Activated CD4-positive, alpha-beta memory T cell treated with anti-CD3 and anti-CD28 coated beads for 36 hours (primary cell): Measurements from ENCODE around the gene PDGFRB. TPM values are rescaled to one million over a fixed set of nuclear protein-coding genes. Genes with fewer than 3 reads are reported as not detected.
A peak's percentile ranks its signal among the peaks of the same experiment; 100 is the strongest.

Experiments
- CTCF ChIA-PET: fragments of 350-600 bp; sonication (Branson Sonifier 250); formaldehyde crosslinking; loops from one replicate; lab custom pipeline; 2021; ENCODE audit warnings: antibody characterized with exemption, inconsistent platforms; lab: Charles Lee
- POLR2A ChIA-PET: fragments of 350-600 bp; sonication (Branson Sonifier 250); formaldehyde crosslinking; loops from one replicate; lab custom pipeline; 2021; ENCODE audit warnings: antibody characterized with exemption; lab: Charles Lee
- DNase-seq: peaks from one replicate; pipeline ENCODE4 v3.0.0-alpha.2; 2020
- H3K27ac Mint-ChIP-seq: one replicate; pipeline ENCODE4 v1.8.0; 2021; ENCODE audit warnings: mixed read lengths
- H3K27me3 Mint-ChIP-seq: one replicate; pipeline ENCODE4 v1.8.0; 2021; ENCODE audit warnings: mixed read lengths
- H3K36me3 Mint-ChIP-seq: one replicate; pipeline ENCODE4 v1.8.0; 2021; ENCODE audit warnings: mixed read lengths
- H3K4me1 Mint-ChIP-seq: one replicate; pipeline ENCODE4 v1.8.0; 2021; ENCODE audit warnings: low read depth, mixed read lengths
- H3K4me3 Mint-ChIP-seq: one replicate; pipeline ENCODE4 v1.8.0; 2021; ENCODE audit warnings: mild to moderate bottlenecking, mixed read lengths
- H3K9me3 Mint-ChIP-seq: one replicate; pipeline ENCODE4 v1.8.0; 2021; ENCODE audit warnings: mixed read lengths
- intact Hi-C: fragments of 100-400 bp; cut with micrococcal nuclease; formaldehyde crosslinking; loops from one replicate; pipeline ENCODE4 v1.15.1; 2023
- total RNA-seq, 2 experiments: library from RNA; stranded (reverse); gene quantifications; one replicate each; pipeline ENCODE4 v1.2.3, GENCODE V29; 2021

The PDGFRB gene
- total RNA-seq, 2 experiments from 2014 or later = 0.21 to 0.34 TPM

DNA sequence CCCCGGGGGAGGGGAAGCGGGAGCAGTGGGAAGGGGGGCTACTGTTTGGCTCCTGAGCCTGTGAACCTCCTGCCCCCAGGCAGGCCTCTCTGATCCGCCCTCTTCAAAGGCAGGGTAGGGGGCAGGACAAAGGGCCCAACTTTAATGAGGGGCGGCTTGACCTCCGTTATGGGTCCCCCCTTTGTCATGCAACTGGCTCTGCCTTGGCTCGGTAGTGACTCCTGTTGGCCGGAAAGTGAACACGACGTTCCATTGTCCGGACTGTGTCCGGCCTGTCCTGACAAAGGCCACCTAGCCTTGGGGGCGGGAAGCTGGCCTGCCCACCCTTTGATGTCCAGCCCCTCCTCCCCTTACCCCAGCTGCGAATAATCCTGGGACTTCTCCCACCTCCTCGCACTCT is 12.3 kb upstream of the PDGFRB start:
- no peaks in the 10 kb centered on the region for H3K36me3 Mint-ChIP-seq
- intact Hi-C loops = no loop called here
- peaks cover 3% of the 10 kb centered on the region for H3K4me1 Mint-ChIP-seq
- H3K27ac Mint-ChIP-seq = no peak overlapping the region
- CTCF ChIA-PET = no interaction called here
- peaks cover 38% of the 10 kb centered on the region for H3K27me3 Mint-ChIP-seq
- H3K4me3 Mint-ChIP-seq = no peak overlapping the region
- POLR2A ChIA-PET = no interaction called here
- no peaks in the 10 kb centered on the region for H3K9me3 Mint-ChIP-seq
- DNase-seq = no peak

DNA sequence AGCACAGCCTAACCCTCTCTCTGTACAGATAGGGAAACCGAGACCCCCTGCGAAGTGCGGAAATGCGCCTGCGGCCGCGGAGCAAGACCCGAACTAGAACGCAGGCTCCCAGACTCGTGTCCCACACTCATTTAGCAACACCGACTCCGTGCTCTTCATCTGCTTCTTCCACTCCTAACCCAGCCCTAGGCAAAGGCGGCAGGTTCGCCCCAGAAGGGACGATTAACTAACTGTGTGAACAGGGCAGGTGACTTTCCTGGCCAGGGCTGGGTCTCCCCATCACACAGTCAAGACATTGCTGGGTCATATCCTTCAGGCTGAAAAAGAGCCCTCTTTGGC is 11.8 kb upstream of the PDGFRB start:
- ChIA-PET CTCF (no interaction called here), POLR2A (no interaction called here)
- intact Hi-C loops = no loop called here
- DNase-seq = no peak
- H3K4me1 Mint-ChIP-seq = peaks cover 3% of the 10 kb centered on the region
- H3K27ac Mint-ChIP-seq = no peak overlapping the region
- no peaks in the 10 kb centered on the region for H3K36me3 Mint-ChIP-seq
- H3K27me3 Mint-ChIP-seq = peaks cover 38% of the 10 kb centered on the region
- no peaks in the 10 kb centered on the region for H3K9me3 Mint-ChIP-seq
- no peak overlapping the region for H3K4me3 Mint-ChIP-seq

DNA sequence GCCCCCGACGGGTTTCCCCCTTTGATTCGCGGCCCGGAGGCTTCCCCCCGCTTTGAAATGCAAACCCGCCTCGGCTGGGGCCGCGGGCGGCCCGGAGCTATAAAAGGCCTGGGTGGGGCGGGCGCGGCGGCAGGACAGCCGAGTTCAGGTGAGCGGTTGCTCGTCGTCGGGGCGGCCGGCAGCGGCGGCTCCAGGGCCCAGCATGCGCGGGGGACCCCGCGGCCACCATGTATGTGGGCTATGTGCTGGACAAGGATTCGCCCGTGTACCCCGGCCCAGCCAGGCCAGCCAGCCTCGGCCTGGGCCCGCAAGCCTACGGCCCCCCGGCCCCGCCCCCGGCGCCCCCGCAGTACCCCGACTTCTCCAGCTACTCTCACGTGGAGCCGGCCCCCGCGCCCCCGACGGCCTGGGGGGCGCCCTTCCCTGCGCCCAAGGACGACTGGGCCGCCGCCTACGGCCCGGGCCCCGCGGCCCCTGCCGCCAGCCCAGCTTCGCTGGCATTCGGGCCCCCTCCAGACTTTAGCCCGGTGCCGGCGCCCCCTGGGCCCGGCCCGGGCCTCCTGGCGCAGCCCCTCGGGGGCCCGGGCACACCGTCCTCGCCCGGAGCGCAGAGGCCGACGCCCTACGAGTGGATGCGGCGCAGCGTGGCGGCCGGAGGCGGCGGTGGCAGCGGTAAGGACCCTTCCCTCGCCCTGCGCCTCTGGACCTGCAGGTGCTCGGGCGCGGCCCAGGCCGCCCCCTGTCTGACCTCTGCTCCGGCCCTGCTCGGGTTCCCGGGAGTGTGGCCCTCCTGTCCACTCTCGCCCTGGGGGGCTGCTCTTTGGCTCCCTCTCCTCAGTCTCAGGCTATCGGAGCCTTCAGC is 11.2 kb upstream of the PDGFRB start, which contains the start of gene CDX1:
Gene CDX1 (plus strand): TSS at position 129 of the 862 bp plus-strand sequence. CDS start 99 bp downstream, at position 228.
- Mint-ChIP-seq H3K27me3 (peaks cover 34% of the 10 kb centered on the region), H3K4me1 (peaks cover 3% of the 10 kb centered on the region), H3K36me3 (no peaks in the 10 kb centered on the region), H3K4me3 (no peak within 1 kb of the TSS), H3K9me3 (no peaks in the 10 kb centered on the region), H3K27ac (no peak within 1 kb of the TSS)
- ChIA-PET CTCF (interaction anchor here (1.0 kb wide), 1 partner anchor 185 kb away, joined by 3 read pairs; no protein-coding TSS in a partner anchor), POLR2A (no interaction called here)
- DNase-seq = no peak
- intact Hi-C loops = no loop called here

DNA sequence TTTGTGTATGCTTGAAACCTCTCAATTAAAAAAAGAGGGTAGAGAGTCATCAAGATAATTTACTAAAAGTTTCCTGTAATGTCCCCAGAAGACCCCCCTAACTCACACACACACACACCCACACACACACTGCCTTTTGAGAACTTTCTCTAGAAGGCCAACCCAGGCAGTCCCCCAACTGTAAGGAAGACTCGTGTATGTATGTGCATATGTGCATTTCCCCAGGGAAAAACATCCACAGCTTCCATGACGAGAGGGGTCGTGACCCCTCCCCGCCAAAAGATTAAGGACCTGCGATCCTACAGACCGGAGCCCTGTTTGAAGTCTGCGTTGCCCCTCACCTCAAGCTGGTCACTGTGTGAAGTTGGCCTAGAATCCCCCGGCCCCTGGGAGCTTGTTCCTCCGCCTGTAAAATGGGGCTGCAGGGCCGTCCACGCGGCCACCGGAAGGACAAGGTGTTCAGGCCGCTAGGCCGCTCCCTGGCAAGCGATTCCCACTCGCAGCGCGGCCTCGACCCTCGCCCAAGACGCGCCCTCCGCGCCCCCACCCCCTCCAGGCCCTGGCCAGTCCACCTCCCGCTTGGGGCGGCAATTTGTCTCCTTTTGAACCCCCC is 10.5 kb upstream of the PDGFRB start:
- intact Hi-C loops = no loop called here
- Mint-ChIP-seq H3K36me3 (no peaks in the 10 kb centered on the region), H3K9me3 (no peaks in the 10 kb centered on the region), H3K27me3 (peaks cover 33% of the 10 kb centered on the region), H3K4me1 (peaks cover 3% of the 10 kb centered on the region), H3K4me3 (no peak overlapping the region), H3K27ac (no peak overlapping the region)
- POLR2A ChIA-PET = no interaction called here
- CTCF ChIA-PET = interaction anchor here (1.0 kb wide), 1 partner anchor 186 kb away, joined by 3 read pairs; no protein-coding TSS in a partner anchor
- no peak for DNase-seq

DNA sequence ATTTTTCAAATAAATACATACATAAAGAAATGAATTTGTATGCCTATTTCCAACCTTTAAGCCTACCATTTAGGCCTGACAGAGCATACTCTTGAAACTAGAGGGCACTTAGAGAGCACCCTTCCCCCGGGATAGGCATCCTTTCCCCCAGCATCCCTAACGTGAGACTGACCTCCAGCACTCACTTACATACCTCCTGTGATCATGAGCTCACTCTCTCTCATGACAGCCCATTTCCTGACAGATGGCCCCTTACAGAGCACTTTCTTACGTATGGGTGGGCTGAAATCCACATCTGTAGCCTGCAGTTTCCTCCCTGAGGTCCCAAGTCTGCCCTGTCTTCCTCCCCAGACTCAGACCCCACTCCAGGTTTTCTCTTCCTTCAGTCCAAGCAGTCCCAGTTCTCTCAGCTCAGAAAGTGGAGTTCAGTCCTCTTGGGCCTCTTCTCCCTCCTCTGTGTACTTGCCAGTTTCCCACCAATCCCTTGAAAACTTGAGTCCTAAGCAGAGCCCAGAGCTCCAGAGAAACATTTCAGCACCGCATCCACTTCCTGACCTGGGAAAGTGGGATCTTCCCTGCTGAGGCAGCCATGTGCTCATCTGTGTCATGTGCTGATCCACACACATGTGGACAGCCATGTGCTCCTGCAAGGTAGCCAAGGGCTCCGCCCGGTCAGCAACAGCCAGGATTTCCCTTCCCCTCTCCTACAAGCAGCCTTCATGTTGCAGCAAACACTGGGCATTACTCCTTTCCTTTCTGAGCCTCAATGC is 8.8 kb upstream of the PDGFRB start:
- Mint-ChIP-seq H3K4me3 (no peak overlapping the region), H3K27ac (no peak overlapping the region), H3K36me3 (no peaks in the 10 kb centered on the region), H3K27me3 (peaks cover 29% of the 10 kb centered on the region), H3K9me3 (no peaks in the 10 kb centered on the region), H3K4me1 (peaks cover 3% of the 10 kb centered on the region)
- POLR2A ChIA-PET = no interaction called here
- intact Hi-C loops = no loop called here
- CTCF ChIA-PET = no interaction called here
- DNase-seq = no peak

DNA sequence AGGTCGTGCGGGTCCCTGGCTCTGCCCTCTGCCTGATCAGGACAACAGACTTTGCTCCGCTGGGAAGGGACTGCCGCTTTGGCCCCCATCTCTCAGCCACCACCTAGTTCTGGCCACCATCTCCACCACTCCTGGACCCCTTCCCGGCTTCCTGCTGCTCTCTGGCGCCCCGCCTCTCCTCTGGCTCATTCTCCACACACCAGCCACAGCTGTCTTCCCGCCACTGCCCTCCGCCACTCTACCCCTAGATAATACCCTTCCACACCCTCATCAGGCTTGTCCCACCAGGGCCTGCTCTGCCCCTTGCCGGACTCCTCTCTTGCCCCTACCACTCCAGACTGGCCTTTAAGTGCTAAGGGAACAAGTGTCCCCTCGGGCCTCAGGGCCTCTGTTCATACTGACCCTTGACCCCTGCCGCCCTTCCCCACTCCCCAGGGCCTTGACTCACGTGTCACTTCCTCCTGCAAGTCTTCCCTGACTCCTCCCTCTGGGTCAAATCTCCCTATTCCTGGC is 8.0 kb upstream of the PDGFRB start:
- Mint-ChIP-seq H3K27ac (no peak overlapping the region), H3K27me3 (peaks cover 24% of the 10 kb centered on the region)

DNA sequence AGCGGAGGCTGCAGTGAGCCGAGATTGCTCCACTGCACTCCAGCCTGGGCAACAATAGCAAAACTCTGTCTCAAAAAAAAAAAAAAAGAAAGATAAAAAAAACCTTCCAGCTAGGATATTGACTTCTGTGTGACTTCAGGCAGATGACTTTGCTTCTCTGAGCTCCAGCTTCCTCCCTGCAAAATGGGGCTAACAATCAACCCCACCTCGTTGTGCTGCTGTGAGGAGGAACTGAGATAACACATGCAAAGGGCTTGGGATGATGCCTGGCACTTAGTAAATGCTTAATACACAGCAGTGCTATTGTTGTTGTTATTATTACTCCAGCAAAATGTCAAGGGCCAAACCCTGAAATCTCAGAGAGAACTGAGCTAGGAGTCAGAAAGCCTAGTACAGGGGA is 7.4 kb upstream of the PDGFRB start:
- Mint-ChIP-seq H3K27ac (no peak overlapping the region), H3K4me1 (peaks cover 3% of the 10 kb centered on the region), H3K36me3 (no peaks in the 10 kb centered on the region), H3K4me3 (no peak overlapping the region), H3K9me3 (no peaks in the 10 kb centered on the region), H3K27me3 (peaks cover 18% of the 10 kb centered on the region)
- POLR2A ChIA-PET = no interaction called here
- DNase-seq = no peak
- CTCF ChIA-PET = interaction anchor here (0.6 to 2.2 kb wide), 9 partner anchors 8 to 271 kb away, joined by 3 to 18 read pairs (median 4); no protein-coding TSS in a partner anchor
- intact Hi-C loops = no loop called here

More for the DNA sequence above, 8.0 kb upstream of the PDGFRB start:
- POLR2A ChIA-PET = no interaction called here
- Mint-ChIP-seq H3K4me3 (no peak overlapping the region), H3K4me1 (peaks cover 3% of the 10 kb centered on the region), H3K36me3 (no peaks in the 10 kb centered on the region), H3K9me3 (no peaks in the 10 kb centered on the region)
- DNase-seq = no peak
- intact Hi-C loops = no loop called here
- CTCF ChIA-PET = interaction anchor here (0.6 to 2.2 kb wide), 5 partner anchors 8 to 99 kb away, joined by 3 to 18 read pairs (median 4); no protein-coding TSS in a partner anchor

DNA sequence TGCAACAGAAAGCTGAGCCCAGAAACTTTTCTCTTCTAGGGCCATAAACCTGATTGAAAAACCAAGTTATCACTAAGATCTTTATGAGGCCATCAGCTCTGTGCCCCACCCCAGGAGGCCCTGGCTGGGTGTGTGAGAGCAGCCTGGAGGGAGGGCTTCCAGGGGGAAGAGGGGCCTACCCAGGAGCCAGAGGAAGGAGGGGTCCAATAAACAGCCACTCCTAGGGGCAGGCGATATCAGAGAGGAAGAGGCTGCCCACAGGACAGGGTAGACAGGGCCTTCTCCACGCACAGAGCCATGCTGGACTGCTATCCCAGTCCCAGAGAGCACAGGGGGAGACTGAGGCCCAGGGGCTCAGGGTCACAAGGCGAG is 6.5 kb upstream of the PDGFRB start:
- POLR2A ChIA-PET = no interaction called here
- no peaks in the 10 kb centered on the region for H3K9me3 Mint-ChIP-seq

DNA sequence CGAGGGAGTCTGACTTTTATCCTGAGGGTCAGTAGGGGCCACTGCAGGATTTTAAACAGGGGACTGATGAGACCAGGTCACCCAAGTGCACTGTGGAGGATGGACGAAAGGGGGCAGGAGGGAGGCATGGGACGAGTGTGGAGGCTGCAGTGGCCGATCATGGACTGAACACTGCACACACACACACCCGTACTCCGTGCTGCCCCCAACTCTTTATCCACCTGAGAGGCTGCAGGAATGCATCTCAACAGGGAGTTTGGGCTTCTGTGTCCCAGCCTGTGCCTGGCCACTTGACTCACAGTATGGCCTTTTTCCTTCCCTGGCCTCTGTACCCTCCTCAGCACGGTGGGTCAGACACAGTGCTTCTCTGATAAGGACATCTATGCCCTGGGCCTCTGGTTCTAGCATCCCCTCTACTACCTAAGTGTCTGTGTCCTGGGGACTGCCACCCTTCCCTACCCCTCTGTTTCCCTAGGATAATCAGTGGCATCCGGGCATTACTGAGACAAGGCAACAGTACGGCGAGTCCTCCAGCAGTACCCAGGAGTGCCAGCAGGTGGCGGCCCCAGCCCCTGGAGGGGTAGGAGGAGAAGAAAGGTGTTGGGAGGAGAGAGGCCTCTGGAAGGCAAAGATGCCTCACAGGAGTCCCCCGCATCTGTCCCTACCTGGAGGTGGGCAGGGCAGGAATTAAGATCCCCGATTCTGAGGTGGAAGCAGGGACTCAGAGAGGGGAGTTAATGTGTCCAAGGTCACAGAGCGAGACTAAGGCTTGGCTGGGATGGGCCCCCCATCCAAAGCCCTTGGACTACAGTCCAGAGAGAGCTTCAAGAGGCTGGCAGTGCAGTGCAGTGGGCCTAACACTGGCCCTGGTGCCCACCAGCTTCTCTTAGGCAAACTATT is 5.8 kb upstream of the PDGFRB start:
- Mint-ChIP-seq H3K9me3 (no peaks in the 10 kb centered on the region), H3K27me3 (peaks cover 20% of the 10 kb centered on the region), H3K4me3 (no peak overlapping the region), H3K36me3 (no peaks in the 10 kb centered on the region), H3K27ac (no peak overlapping the region), H3K4me1 (no peaks in the 10 kb centered on the region)
- intact Hi-C loops = loop anchor here (1.0 kb wide), 3 partner anchors 57 to 275 kb away; no protein-coding TSS in a partner anchor
- peak; percentile 84 for DNase-seq
- ChIA-PET POLR2A (no interaction called here), CTCF (interaction anchor here (0.8 to 2.2 kb wide), 8 partner anchors 11 to 273 kb away, joined by 3 to 18 read pairs (median 4); no protein-coding TSS in a partner anchor)

More for the DNA sequence above, 6.5 kb upstream of the PDGFRB start:
- DNase-seq = no peak
- Mint-ChIP-seq H3K36me3 (no peaks in the 10 kb centered on the region), H3K27me3 (peaks cover 17% of the 10 kb centered on the region), H3K27ac (no peak overlapping the region), H3K4me1 (no peaks in the 10 kb centered on the region), H3K4me3 (no peak overlapping the region)
- CTCF ChIA-PET = interaction anchor here (0.8 to 2.2 kb wide), 7 partner anchors 9 to 272 kb away, joined by 3 to 18 read pairs (median 4); no protein-coding TSS in a partner anchor
- intact Hi-C loops = no loop called here

DNA sequence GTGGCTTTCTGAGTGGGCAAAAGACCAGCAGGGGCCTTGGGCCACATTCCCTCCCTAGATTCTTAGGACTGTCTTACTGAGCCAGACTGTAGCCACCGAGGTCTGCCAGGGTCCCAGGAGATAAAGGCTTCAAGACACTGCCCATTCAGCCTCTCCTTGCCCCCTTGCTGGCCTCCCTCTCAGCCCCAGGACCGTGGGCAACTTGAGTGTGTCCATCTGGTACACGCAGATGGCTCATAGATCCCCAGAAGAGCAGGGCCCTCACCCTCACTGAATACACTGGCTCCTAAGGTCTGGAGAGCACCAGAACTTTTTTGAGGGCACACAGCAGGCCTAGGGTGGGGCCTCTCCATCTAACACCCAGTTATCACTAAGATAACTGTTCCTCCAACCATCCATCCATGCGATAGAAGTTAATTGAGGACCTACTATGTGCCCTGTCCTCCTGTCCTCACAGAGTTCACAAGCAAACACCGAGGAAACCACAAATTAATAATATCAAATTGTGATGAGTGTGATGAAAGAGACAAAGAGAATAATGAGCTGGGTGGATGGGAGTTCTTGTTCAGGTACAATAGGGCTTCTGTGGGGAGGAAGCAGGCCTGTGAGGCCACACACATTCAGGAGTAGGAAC is 4.9 kb upstream of the PDGFRB start:
- ChIA-PET CTCF (interaction anchor here (1.0 to 1.1 kb wide), 2 partner anchors 58 to 226 kb away, joined by 3 to 7 read pairs; no protein-coding TSS in a partner anchor), POLR2A (no interaction called here)
- no peaks in the 10 kb centered on the region for H3K36me3 Mint-ChIP-seq
- H3K4me3 Mint-ChIP-seq = no peak overlapping the region
- no peak overlapping the region for H3K27ac Mint-ChIP-seq
- intact Hi-C loops = loop anchor here (1.0 kb wide), 3 partner anchors 58 to 276 kb away; no protein-coding TSS in a partner anchor
- no peaks in the 10 kb centered on the region for H3K9me3 Mint-ChIP-seq
- peaks cover 7% of the 10 kb centered on the region for H3K4me1 Mint-ChIP-seq
- DNase-seq = no peak
- H3K27me3 Mint-ChIP-seq = peaks cover 19% of the 10 kb centered on the region
